GM12891 (cell line): ENCODE results near the gene FARP1.

Source experiments
- POLR2A ChIP-seq: IDR thresholded peaks from 2 replicates; pipeline ENCODE4 v1.6.1; 2011; ENCODE audit warnings: low read depth, low read length, control low read depth
- TAF1 ChIP-seq: IDR thresholded peaks from 2 replicates; pipeline ENCODE4 v1.6.1; 2011; ENCODE audit warnings: low read depth, low read length, control low read depth

DNA sequence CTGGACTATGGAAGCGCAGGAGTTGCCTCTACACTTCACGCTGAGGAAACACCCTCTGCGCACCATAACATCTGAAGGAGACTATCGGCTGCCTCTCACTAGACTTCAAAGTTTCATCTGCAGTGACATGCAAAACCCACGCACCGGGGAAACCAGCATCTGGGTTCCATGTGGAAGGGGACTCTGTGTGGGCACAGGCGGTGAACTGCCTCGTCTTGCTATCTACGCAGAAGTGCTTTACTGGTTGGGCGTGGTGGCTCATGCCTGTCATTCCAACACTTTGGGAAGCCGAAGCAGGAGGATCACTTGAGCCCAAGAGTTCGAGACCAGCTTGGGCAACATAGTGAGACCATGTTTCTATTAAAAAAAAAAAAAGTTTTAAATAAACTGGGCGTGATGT lies 317.6 kb downstream of the FARP1 start:
- TF ChIP-seq POLR2A (no peak), TAF1 (no peak)
